ENCODE data around the gene PCDHGA8.
"Not testable (repeated sequence)": the region's sequence is repeated elsewhere in the genome, so short reads cannot be mapped to it uniquely, and the experiment has no call there.

PCDHGA8 gene

GRCh38 chr5:141427783-141428426, 35.5 kb downstream of the PCDHGA8 start:
- Histone ChIP-seq H3K4me1 (ENCODE audit: insufficient read depth, low read length) (no peaks in the 10 kb centered on the region), H3K9me3 (ENCODE audit: control insufficient read depth, insufficient read depth, low read length) (no peaks in the 10 kb centered on the region; the same call in none of the 2 replicates), H3K9ac (ENCODE audit: low read depth, low read length) (no peak overlapping the region), H3K36me3 (ENCODE audit: insufficient read depth, low read length) (no peaks in the 10 kb centered on the region; the same call in 1 of the 2 replicates)

DNA sequence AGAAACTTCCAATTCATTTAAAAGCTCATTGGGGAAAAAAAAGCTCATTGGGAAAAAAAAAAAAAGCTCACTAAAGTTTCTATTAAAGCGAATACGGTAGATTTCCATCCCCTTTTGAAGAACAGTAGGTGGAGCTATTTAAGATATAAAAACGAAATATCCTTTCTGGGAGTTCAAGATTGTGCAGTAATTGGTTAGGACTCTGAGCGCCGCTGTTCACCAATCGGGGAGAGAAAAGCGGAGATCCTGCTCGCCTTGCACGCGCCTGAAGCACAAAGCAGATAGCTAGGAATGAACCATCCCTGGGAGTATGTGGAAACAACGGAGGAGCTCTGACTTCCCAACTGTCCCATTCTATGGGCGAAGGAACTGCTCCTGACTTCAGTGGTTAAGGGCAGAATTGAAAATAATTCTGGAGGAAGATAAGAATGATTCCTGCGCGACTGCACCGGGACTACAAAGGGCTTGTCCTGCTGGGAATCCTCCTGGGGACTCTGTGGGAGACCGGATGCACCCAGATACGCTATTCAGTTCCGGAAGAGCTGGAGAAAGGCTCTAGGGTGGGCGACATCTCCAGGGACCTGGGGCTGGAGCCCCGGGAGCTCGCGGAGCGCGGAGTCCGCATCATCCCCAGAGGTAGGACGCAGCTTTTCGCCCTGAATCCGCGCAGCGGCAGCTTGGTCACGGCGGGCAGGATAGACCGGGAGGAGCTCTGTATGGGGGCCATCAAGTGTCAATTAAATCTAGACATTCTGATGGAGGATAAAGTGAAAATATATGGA, 38.1 kb downstream of the PCDHGA8 start, which contains the start of gene PCDHGA12:
Gene PCDHGA12 (plus strand): TSS at position 176 of the 782 bp plus-strand sequence. CDS start 253 bp downstream, at position 429.
- no peak within 1 kb of the TSS for H3K9ac ChIP-seq (ENCODE audit: low read depth, low read length)
- no peaks in the 10 kb centered on the region for H3K4me1 ChIP-seq (ENCODE audit: insufficient read depth, low read length)
- no peaks in the 10 kb centered on the region; the same call in none of the 2 replicates for H3K9me3 ChIP-seq (ENCODE audit: control insufficient read depth, insufficient read depth, low read length)
- H3K36me3 ChIP-seq (ENCODE audit: insufficient read depth, low read length) = no peaks in the 10 kb centered on the region; the same call in 1 of the 2 replicates

DNA sequence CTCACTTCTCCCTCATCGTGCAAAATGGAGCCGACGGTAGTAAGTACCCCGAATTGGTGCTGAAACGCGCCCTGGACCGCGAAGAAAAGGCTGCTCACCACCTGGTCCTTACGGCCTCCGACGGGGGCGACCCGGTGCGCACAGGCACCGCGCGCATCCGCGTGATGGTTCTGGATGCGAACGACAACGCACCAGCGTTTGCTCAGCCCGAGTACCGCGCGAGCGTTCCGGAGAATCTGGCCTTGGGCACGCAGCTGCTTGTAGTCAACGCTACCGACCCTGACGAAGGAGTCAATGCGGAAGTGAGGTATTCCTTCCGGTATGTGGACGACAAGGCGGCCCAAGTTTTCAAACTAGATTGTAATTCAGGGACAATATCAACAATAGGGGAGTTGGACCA, 38.9 kb downstream of the PCDHGA8 start:
- H3K4me1 ChIP-seq (ENCODE audit: insufficient read depth, low read length) = no peaks in the 10 kb centered on the region
- H3K9ac ChIP-seq (ENCODE audit: low read depth, low read length) = no peak overlapping the region
- no peaks in the 10 kb centered on the region; the same call in 1 of the 2 replicates for H3K36me3 ChIP-seq (ENCODE audit: insufficient read depth, low read length)
- no peaks in the 10 kb centered on the region; the same call in none of the 2 replicates for H3K9me3 ChIP-seq (ENCODE audit: control insufficient read depth, insufficient read depth, low read length)

DNA sequence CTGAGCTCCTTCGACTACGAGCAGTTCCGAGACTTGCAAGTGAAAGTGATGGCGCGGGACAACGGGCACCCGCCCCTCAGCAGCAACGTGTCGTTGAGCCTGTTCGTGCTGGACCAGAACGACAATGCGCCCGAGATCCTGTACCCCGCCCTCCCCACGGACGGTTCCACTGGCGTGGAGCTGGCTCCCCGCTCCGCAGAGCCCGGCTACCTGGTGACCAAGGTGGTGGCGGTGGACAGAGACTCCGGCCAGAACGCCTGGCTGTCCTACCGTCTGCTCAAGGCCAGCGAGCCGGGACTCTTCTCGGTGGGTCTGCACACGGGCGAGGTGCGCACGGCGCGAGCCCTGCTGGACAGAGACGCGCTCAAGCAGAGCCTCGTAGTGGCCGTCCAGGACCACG, 39.9 kb downstream of the PCDHGA8 start:
- not testable (repeated sequence) for H3K9me3 ChIP-seq (ENCODE audit: control insufficient read depth, insufficient read depth, low read length); H3K4me1 ChIP-seq (ENCODE audit: insufficient read depth, low read length); H3K9ac ChIP-seq (ENCODE audit: low read depth, low read length); H3K36me3 ChIP-seq (ENCODE audit: insufficient read depth, low read length)

- H3K9me3 ChIP-seq (ENCODE audit: control insufficient read depth, insufficient read depth, low read length); H3K4me1 ChIP-seq (ENCODE audit: insufficient read depth, low read length); H3K36me3 ChIP-seq (ENCODE audit: insufficient read depth, low read length); H3K9ac ChIP-seq (ENCODE audit: low read depth, low read length): not testable (repeated sequence)
These were observed 40.3 kb downstream of the PCDHGA8 start for GRCh38 chr5:141432726-141433125.

- H3K36me3 ChIP-seq (ENCODE audit: insufficient read depth, low read length) = no peaks in the 10 kb centered on the region; the same call in 1 of the 2 replicates
- no peak overlapping the region for H3K9ac ChIP-seq (ENCODE audit: low read depth, low read length)
- no peaks in the 10 kb centered on the region for H3K4me1 ChIP-seq (ENCODE audit: insufficient read depth, low read length)
- H3K9me3 ChIP-seq (ENCODE audit: control insufficient read depth, insufficient read depth, low read length) = no peaks in the 10 kb centered on the region; the same call in 1 of the 2 replicates
These were observed 41.6 kb downstream of the PCDHGA8 start for GRCh38 chr5:141434006-141434405.

GRCh38 chr5:141437221-141437620, 44.8 kb downstream of the PCDHGA8 start:
- H3K9me3 ChIP-seq (ENCODE audit: control insufficient read depth, insufficient read depth, low read length) = no peaks in the 10 kb centered on the region; the same call in 1 of the 2 replicates
- no peaks in the 10 kb centered on the region for H3K36me3 ChIP-seq (ENCODE audit: insufficient read depth, low read length)
- no peak overlapping the region for H3K9ac ChIP-seq (ENCODE audit: low read depth, low read length)
- H3K4me1 ChIP-seq (ENCODE audit: insufficient read depth, low read length) = no peaks in the 10 kb centered on the region

DNA sequence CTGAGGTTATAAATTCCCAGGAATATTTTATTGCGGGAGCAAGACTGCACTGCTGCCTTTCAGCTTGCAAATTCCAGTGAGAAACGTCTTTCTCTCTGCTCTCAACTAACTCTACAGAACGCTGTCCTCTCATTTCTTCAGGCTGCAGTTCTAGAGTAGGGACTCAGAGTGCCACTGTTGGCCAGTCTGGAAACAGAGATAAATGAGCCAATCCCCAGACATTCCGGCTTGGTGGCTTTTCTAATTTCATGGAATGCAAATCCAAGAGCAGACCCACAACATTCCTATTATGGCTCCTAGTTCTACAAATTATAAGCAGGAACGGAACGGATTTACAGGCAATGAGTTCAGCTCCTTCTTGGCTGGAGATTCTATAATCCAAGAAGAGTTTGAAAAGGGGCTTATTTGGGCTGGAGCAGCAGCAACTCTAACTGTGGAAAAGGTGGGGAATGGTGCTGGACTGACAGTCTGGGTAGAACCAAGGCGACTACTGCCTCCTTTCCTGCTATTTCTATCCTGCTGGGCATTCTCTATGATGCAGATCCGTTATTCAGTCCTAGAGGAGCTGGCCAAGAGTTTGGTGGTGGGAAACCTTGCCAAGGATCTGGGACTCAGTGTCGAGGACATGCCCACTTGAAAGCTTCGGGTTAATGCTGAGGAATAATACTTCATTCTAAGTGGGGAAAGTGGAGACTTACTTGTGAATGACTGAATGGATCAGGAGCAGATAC, 47.1 kb downstream of the PCDHGA8 start:
- Histone ChIP-seq H3K9me3 (ENCODE audit: control insufficient read depth, insufficient read depth, low read length) (no peaks in the 10 kb centered on the region; the same call in 1 of the 2 replicates), H3K4me1 (ENCODE audit: insufficient read depth, low read length) (no peaks in the 10 kb centered on the region), H3K9ac (ENCODE audit: low read depth, low read length) (no peak overlapping the region), H3K36me3 (ENCODE audit: insufficient read depth, low read length) (no peaks in the 10 kb centered on the region)

DNA sequence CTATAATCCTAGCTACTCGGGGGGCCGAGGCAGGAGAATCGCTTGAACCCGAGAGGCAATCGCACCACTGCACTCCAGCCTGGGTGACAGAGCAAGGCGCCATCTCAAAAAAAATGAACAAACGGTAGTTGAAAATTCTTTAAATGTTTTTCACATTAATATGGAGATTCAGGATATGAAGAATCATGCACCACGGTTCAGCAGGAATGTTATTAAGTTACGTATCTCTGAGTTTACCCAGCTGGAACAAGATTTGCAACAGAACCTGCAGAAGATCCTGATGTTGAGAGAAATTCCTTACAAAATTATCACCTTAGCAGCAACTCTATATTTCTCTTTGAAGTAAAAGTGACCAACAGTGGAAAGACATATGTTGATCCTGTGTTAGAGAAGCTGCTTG, 47.9 kb downstream of the PCDHGA8 start:
- no peaks in the 10 kb centered on the region for H3K36me3 ChIP-seq (ENCODE audit: insufficient read depth, low read length)
- no peaks in the 10 kb centered on the region; the same call in 1 of the 2 replicates for H3K9me3 ChIP-seq (ENCODE audit: control insufficient read depth, insufficient read depth, low read length)
- H3K4me1 ChIP-seq (ENCODE audit: insufficient read depth, low read length) = no peaks in the 10 kb centered on the region
- no peak overlapping the region for H3K9ac ChIP-seq (ENCODE audit: low read depth, low read length)

GRCh38 chr5:141441571-141442170, 49.2 kb downstream of the PCDHGA8 start:
- Histone ChIP-seq H3K9me3 (ENCODE audit: control insufficient read depth, insufficient read depth, low read length) (no peaks in the 10 kb centered on the region; the same call in 1 of the 2 replicates), H3K4me1 (ENCODE audit: insufficient read depth, low read length) (no peaks in the 10 kb centered on the region), H3K9ac (ENCODE audit: low read depth, low read length) (no peak overlapping the region), H3K36me3 (ENCODE audit: insufficient read depth, low read length) (no peaks in the 10 kb centered on the region)
